GM12864 (cell line): ENCODE measurements around the gene SHISAL1.

ENCODE experiments used
- DNase-seq: peaks from one replicate; pipeline ENCODE4 v3.0.0-alpha.2; 2011; ENCODE audit warnings: low read depth
- H3K4me3 ChIP-seq: 2 replicates; pipeline ENCODE4 v1.5.1; 2011; ENCODE audit warnings: mild to moderate bottlenecking, low read depth, low read length, control low read depth
- CTCF ChIP-seq: IDR thresholded peaks from 2 replicates; pipeline ENCODE4 v1.5.1; 2011; ENCODE audit warnings: low read depth, mild to moderate bottlenecking, moderate library complexity, low read length, control low read depth, inconsistent platforms; ENCODE audit errors: missing control alignments

SHISAL1 gene

DNA sequence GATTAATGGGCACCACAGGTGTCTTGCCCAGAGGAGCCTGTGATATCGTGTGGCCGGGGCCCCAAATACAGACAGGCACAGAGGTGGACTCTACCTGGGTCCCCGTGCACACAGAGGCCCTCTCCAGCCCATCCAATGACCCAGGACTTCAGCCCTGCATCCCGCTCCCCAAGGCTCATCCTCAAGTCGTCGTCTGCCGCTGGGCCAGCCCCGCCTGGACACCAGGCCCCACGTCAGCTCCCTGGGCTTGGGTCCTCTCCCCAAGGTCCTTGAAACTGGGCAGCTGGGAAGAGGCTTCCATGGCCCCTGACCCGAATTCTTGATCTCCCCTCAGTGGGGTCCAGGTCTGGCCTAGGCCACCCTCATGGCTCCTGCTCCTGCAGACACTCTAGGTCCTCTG is 20.2 kb downstream of the SHISAL1 start:
- no peak overlapping the region for H3K4me3 ChIP-seq
- TF ChIP-seq CTCF = no peak
- no peak for DNase-seq

DNA sequence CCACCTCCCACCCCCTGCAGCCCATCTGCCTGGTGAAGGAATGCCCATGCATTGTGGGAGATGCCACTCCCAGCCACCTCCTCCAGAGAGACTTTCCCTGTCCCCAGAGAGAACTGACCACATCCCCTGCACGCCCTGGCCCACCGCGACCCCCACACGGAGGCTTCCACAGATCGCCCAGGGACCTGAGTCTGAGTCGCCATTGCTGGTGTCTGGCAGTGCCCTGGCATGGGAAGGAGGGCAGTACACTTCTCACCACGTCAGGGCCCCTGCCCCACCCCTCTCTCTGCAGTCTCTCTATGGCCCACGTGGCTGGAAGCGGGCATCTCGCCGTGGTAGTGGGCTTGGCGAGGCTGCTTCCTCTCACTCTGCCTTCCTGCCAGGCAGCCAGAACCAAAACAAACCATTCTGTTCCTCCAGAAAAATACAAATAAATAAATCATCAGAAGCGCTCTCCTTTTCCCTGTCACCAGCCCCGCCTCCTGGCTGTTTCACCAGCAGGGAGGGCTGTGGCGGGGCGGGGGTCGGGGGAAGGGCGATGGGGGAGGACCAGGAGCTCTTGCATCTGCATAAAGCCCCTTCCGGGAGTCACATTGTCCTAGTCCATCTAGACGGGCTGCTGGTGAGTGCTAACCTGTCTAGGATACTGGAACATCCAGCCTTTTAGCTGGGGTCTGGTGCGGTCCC is 20.9 kb downstream of the SHISAL1 start:
- no peak for TF ChIP-seq CTCF
- H3K4me3 ChIP-seq = no peak overlapping the region
- no peak for DNase-seq

- H3K4me3 ChIP-seq = no peak overlapping the region
- no peak for DNase-seq
- no peak for TF ChIP-seq CTCF
Observed at GRCh38 chr22:44291265-44291664, 21.5 kb downstream of the SHISAL1 start.

- H3K4me3 ChIP-seq = no peak overlapping the region
- TF ChIP-seq CTCF = no peak
- DNase-seq = no peak
Observed at GRCh38 chr22:44289414-44290171, 23.2 kb downstream of the SHISAL1 start.

GRCh38 chr22:44288913-44289312 is 23.8 kb downstream of the SHISAL1 start:
- no peak for TF ChIP-seq CTCF
- no peak for DNase-seq
- no peak overlapping the region for H3K4me3 ChIP-seq

DNA sequence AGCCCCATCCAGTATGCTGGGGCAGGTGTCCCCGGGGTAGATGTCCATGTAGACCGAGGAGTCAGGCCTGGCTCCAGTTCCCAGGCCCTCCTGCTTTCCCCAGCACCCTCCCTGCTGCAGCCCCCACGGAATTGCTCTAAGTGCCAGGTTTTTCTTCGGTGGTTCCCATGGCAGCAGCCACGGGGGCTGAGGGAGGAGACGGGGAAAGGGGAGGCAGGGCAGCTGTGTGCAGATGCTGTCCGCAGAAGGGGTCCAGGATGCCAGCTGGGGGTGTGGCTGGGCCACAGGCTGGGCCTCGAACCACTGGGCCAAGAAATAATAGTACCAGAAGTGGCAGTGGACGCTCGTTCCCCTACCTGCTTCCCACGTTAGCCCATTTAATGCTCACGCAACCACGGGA is 25.0 kb downstream of the SHISAL1 start:
- H3K4me3 ChIP-seq = no peak overlapping the region
- no peak for TF ChIP-seq CTCF

More for the DNA sequence above, 25.0 kb downstream of the SHISAL1 start:
- DNase-seq = no peak
